RPMI7951 (cell line): ENCODE measurements around the gene TTC24. TPM values are rescaled to one million over a fixed set of nuclear protein-coding genes. Genes with fewer than 3 reads are reported as not detected.

ENCODE experiments used
- total RNA-seq: library from RNA; depleted of rRNA; stranded (reverse); fragments of >200 nt; shearing (Covaris generic); gene quantifications from 2 replicates; pipeline ENCODE4 v1.2.3, GENCODE V29; 2014; rRNA removed

TTC24 gene
- total RNA-seq, 1 experiment from 2014 or later, result not detected

Other genes with a start within 250 kb of the TTC24 start
- 455 and 483 TPM in 2 replicates for gene CCT3, start 241.4 kb upstream of the TTC24 start, total RNA-seq
- gene TSACC, start 241.2 kb upstream of the TTC24 start, total RNA-seq, result not detected in 2 replicates
- gene RHBG, start 210.5 kb upstream of the TTC24 start, total RNA-seq, result not detected in 2 replicates
- 9.9 and 11.4 TPM in 2 replicates for gene MEF2D, start 78.9 kb upstream of the TTC24 start, total RNA-seq
- 32.8 and 35.5 TPM in 2 replicates for gene IQGAP3, start 7.2 kb upstream of the TTC24 start, total RNA-seq
- 85.4 and 91.0 TPM in 2 replicates for gene NAXE, start 12.1 kb downstream of the TTC24 start, total RNA-seq
- 17.2 and 23.8 TPM in 2 replicates for gene GPATCH4, start 21.8 kb downstream of the TTC24 start, total RNA-seq
- gene HAPLN2, start 39.7 kb downstream of the TTC24 start, total RNA-seq, result not detected in 2 replicates
- 0.12 TPM in 1 of 2 replicates, not detected in the other for gene BCAN, start 62.4 kb downstream of the TTC24 start, total RNA-seq
- 24.2 and 39.1 TPM in 2 replicates for gene NES, start 97.7 kb downstream of the TTC24 start, total RNA-seq
- gene CRABP2, start 125.9 kb downstream of the TTC24 start, total RNA-seq, result 66.6 and 81.6 TPM in 2 replicates
- gene METTL25B, start 148.7 kb downstream of the TTC24 start, total RNA-seq, result 6.4 and 6.9 TPM in 2 replicates
- gene ISG20L2, start 149.0 kb downstream of the TTC24 start, total RNA-seq, result 14.3 and 16.4 TPM in 2 replicates
- 57.9 and 68.2 TPM in 2 replicates for gene MRPL24, start 161.4 kb downstream of the TTC24 start, total RNA-seq
- 230 and 306 TPM in 2 replicates for gene HDGF, start 172.0 kb downstream of the TTC24 start, total RNA-seq
- gene PRCC, start 187.8 kb downstream of the TTC24 start, total RNA-seq, result 18.1 and 25.0 TPM in 2 replicates
- 0.48 TPM in 1 of 2 replicates, not detected in the other for gene SH2D2A, start 237.1 kb downstream of the TTC24 start, total RNA-seq